HG03060 (cell line): ENCODE data around the gene MYO9A.
"Not testable (repeated sequence)": the region's sequence is repeated elsewhere in the genome, so short reads cannot be mapped to it uniquely, and the experiment has no call there.

Experiments used
- ATAC-seq: cut with Tn5 transposase; IDR thresholded peaks from one replicate; pipeline ENCODE4 v1.9.1; 2021; ENCODE audit warnings: low read depth, moderate number of reproducible peaks; ENCODE audit not compliant: unreplicated experiment

Gene MYO9A

DNA sequence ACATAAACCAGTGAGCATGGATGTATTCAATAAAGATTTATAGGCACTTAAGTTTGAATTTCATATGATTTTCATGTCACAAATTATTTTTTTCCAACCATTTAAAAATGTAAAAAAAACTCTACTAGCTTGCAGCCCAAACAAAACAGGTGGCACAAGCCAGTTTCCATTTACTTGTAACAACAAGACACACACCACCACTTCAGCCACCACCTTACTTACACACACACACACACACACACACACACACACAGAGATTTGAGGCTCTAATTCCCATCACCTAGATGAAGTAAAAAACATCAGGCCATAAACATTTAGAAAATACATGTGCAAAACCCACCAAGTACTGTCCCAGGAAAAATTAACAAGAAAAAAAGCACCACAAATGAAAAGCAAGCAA lies 25.3 kb downstream of the MYO9A start:
- ATAC-seq = no peak

DNA sequence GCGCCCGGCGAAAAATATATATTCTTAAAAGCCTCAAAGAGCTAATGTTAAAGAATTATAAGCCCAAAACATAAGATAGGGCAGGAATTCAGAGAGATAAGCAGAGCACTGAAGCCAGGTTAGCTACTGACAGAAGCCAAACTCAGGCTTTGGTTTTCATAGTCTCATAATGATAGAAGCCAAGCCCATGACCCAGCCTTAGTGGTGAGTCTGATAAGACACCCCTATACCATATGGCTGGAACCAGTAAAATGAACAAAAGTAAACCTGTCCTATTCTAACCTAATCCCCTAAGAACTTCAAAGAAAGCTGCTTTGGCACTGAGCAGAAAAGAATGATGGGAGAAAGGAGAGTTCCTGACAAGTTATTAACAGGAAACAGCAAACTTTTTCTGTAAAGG lies 25.9 kb downstream of the MYO9A start:
- ATAC-seq = no peak

DNA sequence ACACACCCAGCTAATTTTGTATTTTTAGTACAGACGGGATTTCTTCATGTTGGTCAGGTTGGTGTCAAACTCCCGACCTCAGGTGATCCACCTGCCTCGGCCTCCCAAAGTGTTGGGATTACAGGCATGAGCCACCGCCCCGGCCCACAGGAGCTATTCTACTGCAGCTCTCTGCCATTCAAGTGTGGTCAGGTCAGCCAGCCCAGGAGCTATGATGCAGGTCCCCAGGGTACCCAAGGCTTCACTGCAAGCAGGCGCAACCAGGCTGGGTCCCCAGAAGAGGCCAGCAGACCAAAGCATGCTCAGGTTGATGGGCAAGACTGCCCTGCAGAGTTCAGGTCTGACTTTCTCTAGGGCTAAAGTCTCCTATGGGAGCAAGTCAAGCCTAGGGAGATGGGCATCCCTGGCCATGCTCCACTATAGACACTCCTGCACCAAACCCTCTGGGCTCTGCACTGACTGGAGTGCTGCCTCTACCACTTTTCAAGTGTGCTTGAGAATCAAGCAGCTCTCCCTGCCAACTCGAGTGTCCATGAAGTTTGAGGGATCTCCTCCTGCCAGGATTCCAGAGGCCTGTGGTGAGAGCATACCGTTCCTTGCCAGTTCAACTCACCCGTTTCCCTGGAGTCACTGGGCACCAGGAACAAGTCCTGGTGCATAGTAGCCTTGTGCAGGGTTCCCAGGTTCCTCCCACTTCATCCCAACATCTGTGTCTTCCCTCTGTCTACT lies 30.9 kb downstream of the MYO9A start:
- ATAC-seq = no peak

DNA sequence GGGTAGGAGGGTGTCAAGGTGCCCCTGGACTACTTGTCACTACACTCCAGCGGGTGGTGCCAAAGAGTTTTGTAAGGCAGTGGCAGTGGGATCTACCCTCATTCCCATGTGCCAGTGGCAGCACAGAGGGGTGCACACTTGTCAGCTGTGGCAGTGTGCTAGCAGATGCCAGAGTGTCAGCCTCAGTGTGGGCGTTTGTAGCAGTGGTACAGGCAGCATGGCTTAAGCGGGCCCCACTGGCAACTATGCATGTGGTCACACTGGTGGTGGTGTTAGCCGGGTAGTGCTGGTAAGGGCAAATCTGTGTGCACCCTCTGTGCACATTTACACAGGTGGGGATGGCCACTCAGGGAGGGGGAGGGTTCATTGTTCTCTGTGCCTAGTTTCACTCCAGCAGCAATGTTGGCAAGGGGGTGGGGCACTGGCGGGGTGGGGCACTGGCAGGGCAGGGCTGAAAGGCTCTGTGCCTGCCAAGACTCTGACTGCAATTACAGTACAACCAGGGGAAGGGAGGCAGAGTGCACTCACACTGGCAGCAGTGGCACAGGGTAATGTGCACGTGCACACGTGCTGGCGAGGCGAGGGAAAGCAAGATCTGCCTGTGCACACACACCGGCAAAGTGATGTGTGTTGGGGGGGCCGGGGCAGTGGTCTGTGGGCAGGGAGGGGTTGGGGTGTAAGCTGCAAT lies 31.8 kb downstream of the MYO9A start:
- no peak for ATAC-seq

DNA sequence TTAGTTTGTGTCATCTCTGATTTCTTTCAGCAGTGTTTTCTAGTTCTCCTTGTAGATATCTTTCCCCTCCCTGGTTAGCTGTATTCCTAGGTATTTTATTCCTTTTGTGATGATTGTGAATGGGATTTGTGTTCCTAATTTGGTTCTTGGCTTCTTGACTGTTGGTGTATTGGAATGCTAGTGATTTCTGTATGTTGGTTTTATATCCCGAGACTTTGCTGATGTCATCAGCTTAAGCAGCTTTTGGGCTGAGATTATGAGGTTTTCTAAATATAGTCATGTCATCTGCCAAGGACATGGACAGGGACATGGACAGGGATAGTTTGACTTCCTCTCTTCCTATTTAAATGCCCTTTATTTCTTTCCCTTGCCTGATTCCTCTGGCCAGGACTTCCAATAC lies 35.8 kb downstream of the MYO9A start:
- ATAC-seq = no peak

DNA sequence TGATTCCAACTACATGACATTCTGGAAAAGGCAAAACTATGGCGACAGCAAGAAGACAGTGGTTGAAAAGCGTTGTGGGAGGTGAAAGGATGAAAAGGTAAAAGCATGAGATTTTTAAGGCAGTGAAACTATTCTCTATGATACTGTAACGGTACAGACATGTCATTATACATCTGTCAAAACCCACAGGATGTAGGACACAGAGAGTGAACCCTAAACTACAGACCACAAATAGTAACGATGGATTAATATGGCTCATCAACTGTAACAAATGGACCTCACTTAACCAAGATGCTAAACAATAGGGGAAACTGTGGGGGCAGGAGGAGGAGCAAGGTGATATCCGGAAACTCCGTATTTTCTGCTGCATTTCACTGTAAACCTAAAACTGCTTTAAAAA lies 39.1 kb downstream of the MYO9A start:
- ATAC-seq = no peak

DNA sequence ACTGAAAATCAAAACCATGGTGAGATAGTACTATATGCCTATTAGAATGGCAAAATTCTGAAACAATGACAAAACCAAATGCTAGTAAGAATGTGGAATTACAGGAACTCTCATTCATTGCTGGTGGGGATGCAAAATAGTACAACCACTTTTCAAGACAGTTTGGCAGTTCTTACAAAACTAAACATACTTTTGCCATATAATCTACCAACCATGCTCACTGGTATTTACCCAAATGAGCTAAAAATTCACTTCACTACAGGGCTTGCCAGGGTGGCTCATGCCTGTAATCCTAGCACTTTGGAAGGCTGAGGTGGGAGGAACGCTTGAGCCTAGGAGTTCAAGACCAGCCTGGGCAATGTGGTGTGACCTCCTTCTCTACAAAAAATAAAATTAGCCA lies 40.0 kb downstream of the MYO9A start:
- no peak for ATAC-seq

DNA sequence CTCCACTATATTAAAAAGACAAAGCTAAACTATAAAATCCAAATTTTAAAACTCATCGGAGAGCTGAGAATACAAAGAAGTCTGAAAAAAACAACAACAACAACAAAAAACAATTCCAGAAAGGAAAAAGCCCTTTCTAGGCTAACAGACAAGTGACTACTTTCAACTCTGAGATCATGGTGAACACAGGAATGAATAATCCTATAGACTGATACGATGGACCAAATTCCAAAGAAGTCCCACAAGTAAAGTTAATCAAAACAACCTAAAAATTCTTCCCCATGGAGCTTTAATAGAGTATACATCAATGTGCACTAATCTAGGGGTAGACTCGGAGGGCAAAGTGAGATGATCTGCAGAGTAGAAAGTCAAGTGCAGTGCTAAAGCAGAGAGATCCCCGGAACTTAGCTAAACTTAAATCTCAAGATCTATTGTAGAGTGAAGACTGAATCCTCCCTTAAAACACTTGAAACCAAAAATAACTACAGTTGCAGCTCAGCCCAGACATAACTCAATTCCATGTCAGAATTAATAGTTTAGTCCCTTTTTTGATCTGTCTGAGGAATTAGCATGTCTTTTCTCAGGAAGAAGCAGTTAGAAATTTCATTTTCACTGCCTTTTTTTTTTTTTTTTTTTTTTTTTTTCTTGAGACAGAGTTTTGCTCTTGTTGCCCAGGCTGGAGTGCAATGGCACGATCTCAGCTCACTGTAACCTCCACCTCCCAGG lies 43.5 kb downstream of the MYO9A start:
- no peak for ATAC-seq

DNA sequence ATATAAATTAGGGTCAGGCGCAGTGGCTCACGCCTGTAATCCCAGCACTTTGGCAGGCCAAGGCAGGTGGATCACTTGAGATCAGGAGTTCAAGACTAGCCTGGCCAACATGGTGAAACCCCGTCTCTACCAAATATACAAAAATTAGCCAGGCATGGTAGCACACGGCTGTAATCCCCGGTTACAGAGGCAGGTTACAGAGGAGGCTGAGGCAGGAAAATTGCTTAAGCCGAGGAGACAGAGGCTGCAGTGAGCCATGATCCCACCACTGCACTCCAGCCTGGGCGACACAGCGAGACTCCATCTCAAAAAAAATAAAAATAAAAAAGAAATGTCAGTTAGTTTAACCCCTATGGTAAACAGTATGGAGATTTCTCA lies 46.5 kb downstream of the MYO9A start:
- ATAC-seq = not testable (repeated sequence)

DNA sequence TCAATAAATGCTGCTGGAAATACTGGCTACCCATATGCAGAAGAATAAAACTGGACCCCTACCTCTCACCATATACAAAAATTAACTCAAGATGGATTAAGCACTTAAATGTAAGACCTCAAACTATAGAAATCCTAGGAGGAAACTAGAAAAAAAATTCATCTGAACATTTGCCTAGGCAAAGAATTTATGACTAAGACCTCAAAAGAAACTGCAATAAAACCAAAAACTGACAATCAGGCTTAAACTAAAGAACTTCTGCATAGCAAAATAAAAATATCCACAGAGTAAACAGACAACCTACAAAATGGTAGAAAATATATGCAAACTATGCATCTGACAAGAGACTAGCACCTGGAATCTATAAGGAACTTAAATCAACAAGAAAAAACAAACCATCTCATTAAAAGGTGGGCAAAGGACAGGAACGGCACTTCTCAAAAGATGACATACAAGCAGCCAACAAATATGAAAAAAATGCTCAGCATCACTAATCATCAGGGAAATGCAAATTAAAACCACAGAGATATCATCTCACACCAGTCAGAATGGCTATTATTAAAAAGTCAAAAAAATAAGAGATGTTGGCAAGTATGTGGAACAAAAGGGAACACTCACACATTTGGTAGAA lies 47.0 kb downstream of the MYO9A start:
- ATAC-seq = no peak

DNA sequence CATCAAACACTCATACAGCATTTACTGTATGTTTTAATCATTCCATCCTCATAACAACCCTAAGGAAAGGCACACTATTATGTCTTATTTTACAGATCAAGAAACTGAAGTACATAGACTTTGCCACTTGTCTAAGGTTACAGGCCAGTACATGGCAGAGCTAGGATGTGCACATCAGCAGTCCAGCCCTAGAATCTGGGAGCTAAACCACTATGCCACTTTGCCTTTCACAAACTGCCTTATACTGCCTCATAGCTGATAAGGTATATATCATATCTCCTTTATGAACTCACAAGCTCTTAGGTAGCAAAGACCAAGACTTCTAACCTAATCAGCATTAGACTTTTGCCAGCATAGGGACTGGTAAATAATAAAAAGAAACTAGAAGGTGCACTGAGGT lies 49.1 kb downstream of the MYO9A start:
- no peak for ATAC-seq

DNA sequence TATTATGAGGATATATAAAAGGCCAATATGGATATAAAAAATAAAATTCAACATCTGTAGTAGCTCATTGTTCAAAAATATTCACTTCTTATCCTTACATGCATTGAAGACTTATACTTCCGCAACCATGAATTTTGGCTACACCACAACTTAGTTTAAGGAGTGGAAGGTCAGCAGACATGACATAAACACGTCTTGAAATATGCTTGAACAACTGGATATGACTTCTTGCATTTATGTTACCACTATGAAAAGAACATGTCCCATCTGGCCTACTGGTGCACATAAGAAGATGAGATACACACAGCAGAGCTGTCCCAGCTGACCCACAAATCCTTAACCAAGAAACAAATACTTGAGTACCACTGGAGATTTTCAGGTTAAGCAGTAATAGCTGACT lies 52.1 kb downstream of the MYO9A start:
- no peak for ATAC-seq

DNA sequence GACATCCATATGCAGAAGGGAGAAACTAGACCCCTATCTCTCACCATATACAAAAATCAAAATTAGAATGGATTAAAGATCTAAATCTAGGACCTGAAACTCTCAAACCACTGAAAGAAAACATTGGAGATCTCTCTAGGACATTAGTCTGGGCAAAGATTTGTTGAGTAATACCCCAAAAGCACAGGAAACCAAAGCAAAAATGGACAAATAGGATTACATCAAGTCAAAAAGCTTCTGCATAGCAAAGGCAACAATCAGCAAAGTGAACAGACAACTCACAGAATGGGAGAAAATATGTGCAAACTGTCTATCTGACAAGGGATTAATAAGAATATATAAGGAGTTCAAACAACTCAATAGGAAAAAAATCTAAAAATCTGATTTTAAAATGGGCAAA lies 54.8 kb downstream of the MYO9A start:
- ATAC-seq = no peak

DNA sequence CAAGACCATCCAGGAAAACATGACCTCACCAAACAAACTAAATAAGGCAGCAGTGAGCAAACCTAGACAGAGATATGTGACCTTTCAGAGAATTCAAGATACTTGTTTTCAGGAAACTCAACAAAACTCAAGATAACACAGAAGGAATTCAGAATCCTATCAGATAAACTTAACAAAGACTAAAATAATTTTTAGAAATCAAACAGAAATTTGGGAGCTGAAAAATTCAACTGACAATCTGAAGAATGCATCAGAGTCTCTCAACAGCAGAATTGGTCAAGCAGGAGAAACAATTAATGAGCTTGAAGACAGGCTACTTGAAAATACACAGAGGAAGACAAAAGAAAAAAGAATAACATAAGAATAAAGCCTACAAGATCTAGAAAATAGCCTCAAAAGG lies 55.6 kb downstream of the MYO9A start:
- ATAC-seq = no peak

DNA sequence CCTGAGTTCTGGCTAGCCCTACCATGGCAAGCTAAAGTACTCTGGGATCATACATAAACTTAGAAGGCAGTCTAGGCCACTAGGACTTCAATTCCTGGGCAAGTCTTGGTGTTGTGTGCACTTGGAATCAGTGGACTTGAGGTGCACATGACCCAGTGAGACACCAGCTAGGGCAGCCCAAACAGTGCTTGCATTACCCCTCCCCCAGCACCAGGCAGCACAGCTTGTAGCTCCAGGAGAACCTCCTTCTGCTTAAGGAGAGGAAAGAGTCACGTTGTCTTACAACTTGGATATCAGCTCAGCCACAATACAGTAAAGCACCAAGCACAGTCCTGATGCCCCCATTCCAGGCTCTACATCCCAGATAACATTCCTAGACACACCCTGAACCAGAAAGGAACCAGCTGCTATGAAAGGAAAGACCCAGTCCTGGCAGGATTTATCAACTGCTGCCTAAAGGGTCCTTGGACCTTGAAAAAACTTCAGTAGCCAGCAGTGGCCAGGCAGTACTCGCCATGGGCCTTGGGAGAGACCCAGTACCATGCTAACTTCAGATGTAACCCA lies 57.2 kb downstream of the MYO9A start:
- ATAC-seq = no peak

DNA sequence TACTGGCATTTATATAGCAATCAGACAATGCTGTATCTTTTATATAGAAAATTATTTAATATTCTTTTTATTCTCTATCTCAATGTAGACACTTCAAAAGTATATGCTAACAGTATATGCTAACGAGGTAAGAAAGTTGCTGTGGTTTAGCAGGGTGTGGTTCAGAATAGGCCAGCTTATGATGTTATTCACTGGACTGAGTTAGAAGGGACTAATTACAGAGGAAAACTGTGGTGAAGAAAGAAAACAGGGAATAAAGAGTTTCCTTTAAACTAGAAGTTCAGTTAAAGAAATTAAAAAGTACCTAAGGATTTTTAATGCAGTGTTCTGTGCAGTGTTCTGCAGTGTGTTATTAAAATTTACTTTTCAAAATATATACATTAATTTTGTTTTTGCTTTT lies 59.4 kb downstream of the MYO9A start:
- ATAC-seq = no peak

DNA sequence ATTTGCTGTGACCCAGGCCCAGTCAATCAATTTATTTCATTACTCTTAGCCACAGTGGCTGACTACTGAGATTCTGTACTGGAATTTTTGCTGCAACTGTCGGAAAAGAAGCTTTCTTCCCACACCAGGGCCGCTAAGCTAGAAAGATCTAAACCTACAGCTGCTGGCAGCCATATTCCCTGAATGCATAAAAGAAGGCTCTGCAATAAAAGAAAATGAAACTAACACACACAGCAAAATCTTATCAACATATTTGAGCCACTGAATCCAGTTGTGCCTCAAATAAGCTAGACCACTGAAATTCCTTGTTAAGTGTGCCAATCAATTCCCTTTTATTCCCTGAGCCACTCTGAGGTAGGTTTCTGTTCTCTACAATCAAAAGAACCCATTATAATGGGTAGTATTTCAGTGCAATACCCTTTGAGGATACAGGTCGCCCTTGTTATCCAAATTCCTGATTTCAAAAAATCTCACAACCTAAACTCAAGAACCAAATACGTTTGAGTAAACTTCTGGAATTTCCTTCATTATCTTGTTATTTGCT lies 60.3 kb downstream of the MYO9A start:
- no peak for ATAC-seq

DNA sequence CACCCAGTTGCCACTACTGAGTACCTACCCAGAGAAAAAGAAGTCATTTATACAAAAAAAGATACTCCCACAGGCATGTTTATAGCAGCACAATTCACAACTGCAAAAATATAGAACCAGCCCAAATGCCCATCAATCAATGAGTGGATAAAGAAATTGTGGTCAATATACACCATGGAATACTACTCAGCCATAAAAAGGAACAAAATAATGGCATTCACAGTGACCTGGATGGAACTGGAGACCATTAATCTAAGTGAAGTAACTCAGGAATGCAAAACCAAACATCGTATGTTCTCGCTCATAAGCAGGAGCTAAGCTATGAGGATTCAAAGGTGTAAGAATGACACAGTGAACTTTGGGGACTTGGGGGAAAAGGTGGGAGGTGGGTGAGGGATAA lies 61.7 kb downstream of the MYO9A start:
- not testable (repeated sequence) for ATAC-seq

DNA sequence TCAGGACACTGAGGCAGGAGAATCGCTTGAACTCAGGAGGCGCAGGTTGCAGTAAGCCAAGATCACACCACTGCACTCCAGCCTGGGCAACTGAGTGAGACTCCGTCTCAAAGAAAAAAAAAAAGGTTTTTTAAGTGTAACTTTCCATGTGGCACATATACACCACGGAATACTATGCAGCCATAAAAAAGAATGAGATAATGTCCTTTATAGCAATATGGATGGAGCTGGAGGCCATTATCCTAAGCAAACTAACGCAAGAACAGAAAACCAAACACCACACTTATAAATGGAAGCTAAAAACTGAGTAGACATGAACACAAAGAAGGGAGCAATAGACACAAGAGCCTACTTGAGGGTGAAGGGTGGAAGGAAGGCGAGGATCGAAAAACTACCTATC lies 64.7 kb downstream of the MYO9A start:
- not testable (repeated sequence) for ATAC-seq

DNA sequence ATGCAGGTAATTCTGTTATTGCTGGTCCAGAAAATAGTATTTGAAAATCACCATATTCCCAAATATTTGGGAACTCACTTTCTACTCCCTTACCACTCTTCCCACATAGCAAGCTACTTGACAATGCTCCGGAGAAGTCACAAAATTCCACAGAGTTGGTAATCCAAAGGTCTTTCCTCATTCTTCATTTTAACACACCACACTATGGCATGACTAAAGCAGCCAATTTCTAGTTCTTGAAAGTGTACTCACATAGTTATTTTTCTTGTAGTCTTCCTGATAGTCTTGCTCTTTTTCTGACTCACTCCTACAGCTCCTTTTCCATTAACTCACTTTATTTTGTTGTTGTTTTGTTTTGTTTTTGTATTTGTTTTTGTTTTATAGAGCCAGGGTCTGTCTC lies 67.2 kb downstream of the MYO9A start:
- ATAC-seq = no peak

DNA sequence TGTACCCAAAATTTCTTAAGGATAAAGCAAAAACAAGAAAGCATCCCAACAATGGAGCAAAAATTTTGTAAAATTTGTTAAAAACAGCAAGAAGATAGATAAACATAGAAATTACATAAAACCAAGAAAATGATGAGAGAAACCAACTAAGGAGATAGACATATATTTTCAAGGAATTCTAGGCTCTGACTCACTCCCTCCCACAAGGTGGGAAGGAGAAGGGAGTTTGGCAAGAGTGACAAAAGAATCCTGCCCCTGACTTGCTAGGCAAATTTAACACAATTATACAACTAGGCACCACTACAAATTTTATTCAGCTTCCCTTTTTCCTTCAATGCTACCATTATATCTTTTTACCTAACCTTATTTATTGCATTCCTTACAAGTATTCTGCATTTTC lies 70.9 kb downstream of the MYO9A start:
- no peak for ATAC-seq
